Activated CD4-positive, alpha-beta T cell treated with anti-CD3 and anti-CD28 coated beads for 36 hours (primary cell): Measurements from ENCODE around the gene ENTPD2. TPM values are rescaled to one million over a fixed set of nuclear protein-coding genes. Genes with fewer than 3 reads are reported as not detected.

Source experiments
- ATAC-seq: fragments of 200-7000 bp; cut with Tn5 transposase; one replicate; pipeline ENCODE4 v1.10.0; 2021; ENCODE audit warnings: mild to moderate bottlenecking, moderate library complexity
- CTCF ChIA-PET: fragments of 350-600 bp; sonication (Branson Sonifier 250); formaldehyde crosslinking; loops from one replicate; lab custom pipeline; 2021; ENCODE audit warnings: antibody characterized with exemption; lab: Charles Lee
- POLR2A ChIA-PET: fragments of 350-600 bp; sonication (Branson Sonifier 250); formaldehyde crosslinking; loops from one replicate; lab custom pipeline; 2021; ENCODE audit warnings: antibody characterized with exemption, inconsistent platforms; lab: Charles Lee
- DNase-seq: peaks from one replicate; pipeline ENCODE4 v3.0.0-alpha.2; 2020
- H3K27ac Mint-ChIP-seq: one replicate; pipeline ENCODE4 v1.8.0; 2021; ENCODE audit warnings: mixed read lengths
- H3K27me3 Mint-ChIP-seq: one replicate; pipeline ENCODE4 v1.8.0; 2021; ENCODE audit warnings: mixed read lengths
- H3K36me3 Mint-ChIP-seq: one replicate; pipeline ENCODE4 v1.8.0; 2021; ENCODE audit warnings: low read depth, mixed read lengths
- H3K4me1 Mint-ChIP-seq: one replicate; pipeline ENCODE4 v1.8.0; 2021; ENCODE audit warnings: mixed read lengths
- H3K4me3 Mint-ChIP-seq: one replicate; pipeline ENCODE4 v1.8.0; 2021; ENCODE audit warnings: mild to moderate bottlenecking, moderate library complexity, mixed read lengths
- H3K9me3 Mint-ChIP-seq: one replicate; pipeline ENCODE4 v1.8.0; 2021; ENCODE audit warnings: low read depth, mixed read lengths
- intact Hi-C, 2 experiments: fragments of 100-400 bp; cut with DNase I in 1 of 2; cut with micrococcal nuclease in 1 of 2; formaldehyde crosslinking; loops; one replicate each; pipeline versions ENCODE4 v1.14.2 to v1.15.1; 2022 to 2024; cut with DNase I, micrococcal nuclease
- total RNA-seq, 2 experiments: library from RNA; stranded (reverse); gene quantifications; one replicate each; pipeline ENCODE4 v1.2.3, GENCODE V29; 2021

The ENTPD2 gene
- total RNA-seq, 2 experiments from 2014 or later = 0.19 TPM; not detected in 1

DNA sequence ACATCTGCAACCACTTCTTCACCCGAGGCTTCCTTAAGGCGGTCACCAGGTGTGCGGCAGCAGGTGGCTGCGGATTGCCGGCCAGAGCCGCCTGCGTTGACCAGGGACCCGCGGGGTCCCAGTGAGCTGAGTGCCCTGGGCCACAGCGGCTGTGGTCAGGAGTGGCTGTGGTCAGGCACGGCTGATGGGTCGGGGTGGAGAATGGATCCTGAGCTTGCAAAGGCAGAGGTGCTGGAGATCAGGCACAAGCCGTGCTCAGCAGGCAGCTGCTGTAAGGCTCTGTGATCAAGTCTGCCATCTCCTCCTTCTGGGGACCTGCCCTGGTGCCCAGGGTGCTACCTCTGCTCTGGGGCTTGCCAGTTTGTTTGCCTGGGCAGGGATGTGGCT lies 25.5 kb upstream of the ENTPD2 start:
- intact Hi-C loops = no loop called here
- Mint-ChIP-seq H3K27me3 (no peaks in the 10 kb centered on the region), H3K36me3 (peaks cover 6% of the 10 kb centered on the region), H3K4me1 (peaks cover 11% of the 10 kb centered on the region), H3K4me3 (no peak overlapping the region), H3K9me3 (no peaks in the 10 kb centered on the region), H3K27ac (no peak overlapping the region)
- DNase-seq (no peak), ATAC-seq (no peak)
- ChIA-PET POLR2A (interaction anchor here (0.6 kb wide), 1 partner anchor 45 kb away, joined by 3 read pairs; no protein-coding TSS in a partner anchor), CTCF (interaction anchor here (0.8 to 3.2 kb wide), 3 partner anchors 12 to 33 kb away, joined by 3 to 15 read pairs (median 5); partner anchors contain the start of gene NPDC1)

DNA sequence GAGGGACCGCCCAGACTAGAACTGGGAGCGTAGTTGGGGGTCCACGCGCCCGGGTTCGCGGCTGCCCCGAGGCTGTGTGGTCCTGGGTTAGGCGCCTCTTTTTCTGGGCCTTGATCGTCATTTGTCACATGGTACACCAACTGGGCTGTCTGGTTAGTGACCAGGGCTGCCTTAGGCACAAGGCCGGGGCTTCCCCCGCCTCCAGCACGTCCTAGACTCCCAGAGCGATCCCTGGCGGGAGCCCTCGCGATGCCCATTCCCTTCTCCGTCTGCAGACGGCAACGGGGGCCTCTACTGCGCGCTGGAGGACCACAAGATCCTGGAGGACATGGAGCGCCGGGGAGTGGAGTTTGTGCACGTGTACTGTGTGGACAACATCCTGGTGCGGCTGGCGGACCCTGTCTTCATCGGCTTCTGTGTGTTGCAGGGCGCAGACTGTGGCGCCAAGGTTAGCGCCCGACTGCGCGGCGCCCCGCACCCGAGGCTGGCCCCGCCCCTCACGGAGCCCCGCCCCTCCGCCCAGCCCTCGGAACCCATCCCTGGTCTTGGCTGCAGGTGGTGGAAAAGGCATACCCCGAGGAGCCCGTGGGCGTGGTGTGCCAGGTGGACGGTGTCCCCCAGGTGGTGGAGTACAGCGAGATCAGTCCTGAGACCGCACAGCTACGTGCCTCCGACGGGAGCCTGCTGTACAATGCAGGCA lies 25.0 kb upstream of the ENTPD2 start:
- intact Hi-C loops = no loop called here
- CTCF ChIA-PET = interaction anchor here (0.8 to 3.2 kb wide), 3 partner anchors 12 to 32 kb away, joined by 3 to 15 read pairs (median 5); partner anchors contain the start of gene NPDC1
- Mint-ChIP-seq H3K4me1 (peaks cover 7% of the 10 kb centered on the region), H3K27me3 (no peaks in the 10 kb centered on the region), H3K4me3 (peak overlapping the region; percentile 69), H3K36me3 (peaks cover 6% of the 10 kb centered on the region), H3K9me3 (no peaks in the 10 kb centered on the region), H3K27ac (no peak overlapping the region)
- DNase-seq (no peak), ATAC-seq (no peak)
- POLR2A ChIA-PET = interaction anchor here (0.7 kb wide), 1 partner anchor 8 kb away, joined by 3 read pairs; the partner anchor contains the start of gene MAN1B1

DNA sequence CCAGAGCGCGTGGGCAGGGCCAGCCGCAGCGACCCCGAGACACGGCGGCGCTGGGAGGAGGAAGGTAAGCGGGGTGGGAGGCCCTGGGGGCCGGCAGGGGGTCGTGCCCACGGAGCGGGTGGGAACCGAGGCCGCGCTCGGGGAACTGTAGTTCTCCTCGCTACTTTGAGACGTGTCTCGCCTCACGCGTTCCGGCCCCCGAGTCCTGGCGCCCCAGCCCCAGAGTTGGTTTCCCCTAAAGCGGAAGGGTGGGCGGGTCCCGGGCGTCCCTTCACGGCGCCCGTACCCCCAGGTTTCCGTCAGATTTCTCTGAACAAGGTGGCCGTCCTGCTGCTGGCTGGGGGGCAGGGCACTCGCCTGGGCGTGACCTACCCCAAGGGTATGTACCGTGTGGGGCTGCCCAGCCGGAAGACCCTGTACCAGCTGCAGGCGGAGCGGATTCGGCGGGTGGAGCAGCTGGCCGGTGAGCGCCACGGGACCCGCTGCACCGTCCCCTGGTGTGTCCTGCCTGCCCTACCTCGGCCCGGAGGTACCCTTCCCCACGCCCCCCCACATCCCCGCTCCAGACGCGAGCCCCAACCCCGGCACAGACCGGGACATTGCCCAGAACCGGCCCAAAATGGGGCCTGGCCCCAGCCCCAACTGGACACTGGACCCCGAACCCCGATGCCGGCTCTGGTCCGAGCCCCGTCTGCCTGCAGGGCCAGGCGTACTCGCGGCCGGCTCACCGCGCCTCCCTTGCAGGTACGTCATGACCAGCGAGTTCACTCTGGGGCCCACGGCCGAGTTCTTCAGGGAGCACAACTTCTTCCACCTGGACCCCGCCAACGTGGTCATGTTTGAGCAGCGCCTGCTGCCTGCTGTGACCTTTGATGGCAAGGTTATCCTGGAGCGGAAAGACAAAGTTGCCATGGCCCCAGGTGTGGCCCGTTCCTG lies 24.2 kb upstream of the ENTPD2 start:
- Mint-ChIP-seq H3K27ac (no peak overlapping the region), H3K36me3 (peaks cover 6% of the 10 kb centered on the region)
- POLR2A ChIA-PET = interaction anchor here (0.7 kb wide), 1 partner anchor 8 kb away, joined by 3 read pairs; the partner anchor contains the start of gene MAN1B1

DNA sequence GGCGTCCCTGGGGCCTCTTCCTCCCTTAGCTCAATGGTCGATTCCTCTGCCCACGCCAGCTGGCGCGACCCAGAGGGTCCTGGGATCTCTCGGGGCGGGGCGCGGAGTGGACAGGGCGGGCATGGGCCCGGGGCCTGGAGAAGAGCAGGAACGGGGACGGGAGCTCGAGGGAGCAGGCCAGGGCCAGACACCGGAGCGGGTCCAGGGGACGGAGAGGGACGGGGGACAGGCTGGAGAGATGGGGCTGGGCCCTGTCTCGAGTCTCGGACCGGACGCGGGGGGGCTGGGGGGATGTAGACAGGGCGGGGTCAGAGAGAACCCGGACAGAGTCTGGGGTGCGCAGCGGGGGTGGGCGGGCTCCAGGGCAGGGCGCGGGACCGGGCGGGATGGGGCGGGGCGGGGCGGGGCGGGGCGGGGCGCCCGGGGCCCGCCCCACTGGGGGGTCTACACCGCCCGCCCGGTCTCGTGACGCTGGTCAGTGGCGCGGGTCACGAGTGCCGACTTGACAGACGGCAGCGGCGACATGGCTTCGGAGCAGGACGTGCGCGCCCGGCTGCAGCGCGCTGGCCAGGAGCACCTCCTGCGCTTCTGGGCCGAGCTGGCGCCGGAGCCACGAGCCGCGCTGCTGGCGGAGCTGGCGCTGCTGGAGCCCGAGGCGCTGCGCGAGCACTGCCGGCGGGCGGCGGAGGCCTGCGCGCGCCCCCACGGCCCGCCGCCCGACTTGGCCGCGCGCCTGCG lies 23.3 kb upstream of the ENTPD2 start, which contains the start of gene UAP1L1:
UAP1L1 (plus strand) TSS at position 508 of the 738 bp plus-strand sequence; CDS start at position 524, 16 bp downstream.
- peak; percentile 80 for ATAC-seq
- Mint-ChIP-seq H3K27me3 (no peaks in the 10 kb centered on the region), H3K4me3 (peak within 1 kb of the TSS; percentile 69), H3K36me3 (peaks cover 6% of the 10 kb centered on the region), H3K27ac (no peak within 1 kb of the TSS), H3K9me3 (no peaks in the 10 kb centered on the region), H3K4me1 (no peaks in the 10 kb centered on the region)
- DNase-seq = peak; percentile 72
- ChIA-PET CTCF (interaction anchor here (0.5 to 1.9 kb wide), 7 partner anchors 9 to 138 kb away, joined by 3 to 10 read pairs (median 3); partner anchors contain the start of gene MAN1B1), POLR2A (interaction anchor here (1.0 kb wide), 1 partner anchor 9 kb away, joined by 5 read pairs; the partner anchor contains the start of gene MAN1B1)
- intact Hi-C loops = loop anchor here in 1 of 2 experiments (1.0 kb wide), 1 partner anchor 9 kb away; the partner anchor contains the start of gene MAN1B1

More for the DNA sequence above, 24.2 kb upstream of the ENTPD2 start:
- Mint-ChIP-seq H3K9me3 (no peaks in the 10 kb centered on the region), H3K4me3 (peak overlapping the region; percentile 69), H3K27me3 (no peaks in the 10 kb centered on the region), H3K4me1 (no peaks in the 10 kb centered on the region)
- DNase-seq (peak; percentile 63), ATAC-seq (peak; percentile 36)
- CTCF ChIA-PET = interaction anchor here (1.0 to 1.9 kb wide), 5 partner anchors 8 to 44 kb away, joined by 3 to 10 read pairs (median 5); partner anchors contain the start of gene MAN1B1
- intact Hi-C loops = loop anchor here in 1 of 2 experiments (1.0 kb wide), 1 partner anchor 8 kb away; the partner anchor contains the start of gene MAN1B1

DNA sequence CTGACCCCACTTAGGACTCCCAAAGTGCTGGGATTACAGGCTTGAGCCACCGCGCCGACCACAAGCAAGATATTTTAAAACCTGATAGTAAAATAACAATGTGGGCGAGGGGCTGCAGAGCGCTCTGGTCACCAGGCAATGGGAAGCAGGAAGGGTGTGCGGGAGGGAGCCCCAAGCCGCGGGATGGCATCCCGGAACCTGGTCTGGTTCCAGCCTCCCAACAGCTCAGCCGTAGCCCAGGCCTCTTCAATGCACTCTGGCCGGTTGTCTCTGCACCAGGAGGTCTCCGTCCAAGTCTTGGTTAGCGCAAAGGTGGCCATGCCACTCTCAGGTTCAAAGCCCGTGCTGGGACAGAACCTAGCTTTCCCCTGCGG lies 22.8 kb upstream of the ENTPD2 start:
- Mint-ChIP-seq H3K27me3 (no peaks in the 10 kb centered on the region), H3K4me1 (no peaks in the 10 kb centered on the region), H3K27ac (no peak overlapping the region), H3K4me3 (peak overlapping the region; percentile 69), H3K9me3 (no peaks in the 10 kb centered on the region), H3K36me3 (peaks cover 5% of the 10 kb centered on the region)
- POLR2A ChIA-PET = interaction anchor here (1.0 kb wide), 1 partner anchor 10 kb away, joined by 5 read pairs; the partner anchor contains the start of gene MAN1B1
- ATAC-seq (no peak), DNase-seq (no peak)
- intact Hi-C loops = loop anchor here in 1 of 2 experiments (1.0 kb wide), 1 partner anchor 10 kb away; the partner anchor contains the start of gene MAN1B1
- CTCF ChIA-PET = interaction anchor here (0.5 to 1.9 kb wide), 7 partner anchors 8 to 137 kb away, joined by 3 to 10 read pairs (median 4); partner anchors contain the start of genes MAN1B1 and NPDC1

DNA sequence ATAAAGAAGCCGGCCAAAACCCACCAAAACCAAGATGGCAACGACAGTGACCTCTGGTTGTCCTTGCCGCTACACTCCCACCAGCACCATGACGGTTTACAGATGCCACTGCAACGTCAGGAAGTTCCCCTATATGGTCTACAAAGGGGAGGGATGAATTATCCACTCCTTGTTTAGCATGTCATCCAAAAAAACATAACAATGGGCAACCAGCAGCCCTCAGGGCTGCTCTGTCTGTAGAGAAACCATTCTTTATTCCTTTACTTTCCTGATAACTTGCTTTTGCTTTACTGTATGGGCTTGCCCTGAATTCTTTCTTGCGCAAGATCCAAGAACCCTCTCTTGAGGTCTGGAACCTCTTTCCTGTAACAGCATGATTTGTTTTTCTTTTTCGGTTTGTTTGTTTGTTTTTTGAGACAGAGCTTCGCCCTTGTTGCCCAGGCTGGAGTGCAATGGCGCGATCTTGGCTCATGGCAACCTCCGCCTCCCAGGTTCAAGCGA lies 21.5 kb upstream of the ENTPD2 start:
- H3K4me3 Mint-ChIP-seq = no peak overlapping the region
- DNase-seq = no peak
- POLR2A ChIA-PET = no interaction called here
- CTCF ChIA-PET = interaction anchor here (0.5 to 0.9 kb wide), 2 partner anchors 29 to 40 kb away, joined by 3 read pairs; no protein-coding TSS in a partner anchor
- intact Hi-C loops = no loop called here
- no peak for ATAC-seq
- peaks cover 4% of the 10 kb centered on the region for H3K36me3 Mint-ChIP-seq
- peaks cover 5% of the 10 kb centered on the region for H3K4me1 Mint-ChIP-seq
- H3K27me3 Mint-ChIP-seq = no peaks in the 10 kb centered on the region
- no peak overlapping the region for H3K27ac Mint-ChIP-seq
- no peaks in the 10 kb centered on the region for H3K9me3 Mint-ChIP-seq

DNA sequence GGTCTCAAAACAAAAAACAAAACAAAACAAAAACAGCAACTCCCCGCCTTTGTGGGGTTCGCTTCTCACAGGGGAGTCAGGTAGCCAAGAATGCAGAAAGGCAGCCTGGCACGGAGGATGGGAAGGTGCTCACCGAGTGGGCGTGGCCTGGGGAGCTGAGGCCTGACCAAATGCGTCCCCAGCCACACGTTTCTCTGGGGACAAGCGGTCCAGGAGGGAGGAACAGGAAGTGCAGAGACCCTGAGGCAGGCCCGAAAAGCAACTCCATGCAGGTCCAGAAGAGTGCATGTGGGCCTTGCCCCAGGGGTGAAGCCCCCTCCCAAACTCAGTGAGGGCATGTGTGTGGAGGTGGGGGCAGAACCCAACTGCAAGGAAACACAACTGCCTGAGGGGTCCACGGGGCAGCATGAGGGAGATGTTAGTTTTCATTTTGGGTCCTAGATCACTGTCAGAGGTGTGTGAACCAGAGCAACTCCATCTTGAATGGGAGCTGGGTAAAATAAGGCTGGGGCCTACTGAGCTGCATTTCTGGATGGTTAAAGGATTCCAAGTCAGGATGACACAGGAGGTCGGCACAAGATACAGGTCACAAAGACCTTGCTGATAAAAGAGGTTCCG lies 20.9 kb upstream of the ENTPD2 start:
- ChIA-PET CTCF (interaction anchor here (0.5 to 0.9 kb wide), 2 partner anchors 28 to 39 kb away, joined by 3 read pairs; no protein-coding TSS in a partner anchor), POLR2A (no interaction called here)
- H3K4me3 Mint-ChIP-seq = no peak overlapping the region
- peaks cover 5% of the 10 kb centered on the region for H3K4me1 Mint-ChIP-seq
- peaks cover 1% of the 10 kb centered on the region for H3K36me3 Mint-ChIP-seq
- no peaks in the 10 kb centered on the region for H3K27me3 Mint-ChIP-seq
- H3K27ac Mint-ChIP-seq = no peak overlapping the region
- ATAC-seq (no peak), DNase-seq (no peak)
- no peaks in the 10 kb centered on the region for H3K9me3 Mint-ChIP-seq
- intact Hi-C loops = no loop called here

DNA sequence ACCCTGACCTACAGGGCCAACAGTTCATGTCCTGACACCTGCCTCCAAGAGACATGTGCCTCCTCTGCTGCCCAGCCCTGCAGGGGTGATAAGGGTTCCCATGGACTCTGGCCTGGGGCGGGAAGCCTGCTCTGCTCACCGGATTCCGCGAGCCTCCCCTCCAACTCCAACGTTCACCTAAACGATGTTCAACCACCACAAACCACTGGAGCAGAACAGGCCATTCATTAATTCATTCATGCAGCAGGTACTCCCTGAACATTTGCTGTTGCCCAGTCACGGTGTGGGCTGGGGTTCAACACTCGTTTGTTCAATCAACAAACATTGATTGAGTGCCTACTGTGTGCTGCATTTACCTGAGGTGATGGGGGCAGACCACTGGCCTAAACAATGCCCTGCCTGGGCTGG lies 20.1 kb upstream of the ENTPD2 start:
- ChIA-PET CTCF (no interaction called here), POLR2A (interaction anchor here (0.6 kb wide), 1 partner anchor 12 kb away, joined by 6 read pairs; no protein-coding TSS in a partner anchor)
- H3K27me3 Mint-ChIP-seq = no peaks in the 10 kb centered on the region
- no peak overlapping the region for H3K4me3 Mint-ChIP-seq
- H3K9me3 Mint-ChIP-seq = no peaks in the 10 kb centered on the region
- H3K36me3 Mint-ChIP-seq = no peaks in the 10 kb centered on the region
- DNase-seq = no peak
- intact Hi-C loops = no loop called here
- peaks cover 5% of the 10 kb centered on the region for H3K4me1 Mint-ChIP-seq
- ATAC-seq = no peak
- H3K27ac Mint-ChIP-seq = no peak overlapping the region

DNA sequence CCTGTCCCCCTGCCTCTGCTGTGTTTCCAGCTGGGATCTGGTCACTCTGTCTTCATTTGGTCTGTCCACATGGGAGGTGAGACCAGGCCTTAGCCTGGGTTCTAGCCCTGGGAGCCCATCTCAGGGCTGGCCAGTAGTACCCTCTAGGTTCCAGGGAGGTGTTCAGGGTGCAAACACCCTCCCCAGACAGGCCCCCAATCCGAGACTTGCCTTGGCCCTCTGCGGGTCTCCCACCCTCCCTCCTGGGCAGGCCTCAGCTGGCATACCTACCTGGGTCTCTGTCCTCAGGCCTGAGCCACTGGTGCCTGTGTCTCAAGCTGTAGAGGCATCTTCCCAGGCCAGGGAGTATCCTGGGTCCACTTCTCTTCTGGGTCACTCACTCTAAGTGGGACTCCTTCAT lies 17.4 kb upstream of the ENTPD2 start:
- Mint-ChIP-seq H3K9me3 (no peaks in the 10 kb centered on the region), H3K4me1 (peaks cover 9% of the 10 kb centered on the region), H3K27ac (peak overlapping the region; percentile 71), H3K27me3 (no peaks in the 10 kb centered on the region), H3K4me3 (peak overlapping the region; percentile 71), H3K36me3 (no peaks in the 10 kb centered on the region)
- intact Hi-C loops = loop anchor here in 1 of 2 experiments (2.0 kb wide), 1 partner anchor 14 kb away; no protein-coding TSS in a partner anchor
- no peak for ATAC-seq
- CTCF ChIA-PET = interaction anchor here (0.7 to 4.8 kb wide), 10 partner anchors 10 to 343 kb away, joined by 3 to 32 read pairs (median 4); partner anchors contain the start of genes MAN1B1, NPDC1 and SSNA1
- POLR2A ChIA-PET = interaction anchor here (0.5 to 1.6 kb wide), 3 partner anchors 14 to 24 kb away, joined by 3 to 4 read pairs (median 3); partner anchors contain the start of gene MAN1B1
- no peak for DNase-seq
